KG1 (cell line): Measurements from ENCODE around the gene ZNF25.
"Not testable (repeated sequence)": the region's sequence is repeated elsewhere in the genome, so short reads cannot be mapped to it uniquely, and the experiment has no call there.

Experiments
- DNase-seq: peaks from one replicate; lab custom pipeline; 2025; lab: John Stamatoyannopoulos, UW

ZNF25 gene

DNA sequence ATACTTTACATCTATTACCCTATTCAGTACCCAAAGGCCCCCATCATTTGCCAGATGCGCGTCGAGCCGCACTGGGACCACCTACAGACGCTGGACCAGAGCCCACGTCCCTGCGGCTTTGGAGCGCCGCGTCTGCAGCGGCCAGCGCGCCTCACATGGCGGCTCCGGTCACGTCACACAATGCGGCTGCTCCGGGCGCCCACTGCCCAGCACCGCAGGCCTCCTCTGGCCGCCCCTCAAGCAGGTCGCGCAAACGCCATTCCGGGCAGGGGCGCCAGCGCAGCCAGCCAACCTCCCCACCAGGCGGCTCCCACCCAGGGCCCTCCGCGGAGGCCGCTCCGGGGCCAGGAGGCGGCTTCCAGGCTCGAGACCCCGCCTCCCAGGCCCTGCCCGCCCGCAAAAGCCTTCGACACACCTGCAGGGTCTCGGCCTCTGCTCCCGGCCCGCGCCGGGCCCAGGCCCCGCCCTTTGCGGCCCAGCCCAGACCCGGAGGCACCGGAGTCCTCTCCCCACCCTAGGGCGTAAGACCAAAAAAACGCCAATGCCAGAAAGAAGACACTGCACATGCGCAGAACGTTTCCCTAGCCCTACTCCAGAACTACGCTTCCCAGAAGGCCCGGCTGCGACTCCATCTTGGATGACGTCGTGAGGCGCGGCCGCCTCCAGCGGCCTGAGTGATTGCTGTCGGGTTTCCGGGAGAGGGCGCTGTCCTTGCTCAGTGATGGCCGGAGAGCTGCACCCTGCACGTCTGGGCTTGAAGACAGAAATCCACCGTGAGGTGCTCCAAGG, at the start of gene ZNF25:
TSS of gene ZNF25 (minus strand) at position 557 of the 789 bp plus-strand sequence. CDS start 4,925 bp downstream, outside the sequence.
- peak; percentile 93 for DNase-seq

DNA sequence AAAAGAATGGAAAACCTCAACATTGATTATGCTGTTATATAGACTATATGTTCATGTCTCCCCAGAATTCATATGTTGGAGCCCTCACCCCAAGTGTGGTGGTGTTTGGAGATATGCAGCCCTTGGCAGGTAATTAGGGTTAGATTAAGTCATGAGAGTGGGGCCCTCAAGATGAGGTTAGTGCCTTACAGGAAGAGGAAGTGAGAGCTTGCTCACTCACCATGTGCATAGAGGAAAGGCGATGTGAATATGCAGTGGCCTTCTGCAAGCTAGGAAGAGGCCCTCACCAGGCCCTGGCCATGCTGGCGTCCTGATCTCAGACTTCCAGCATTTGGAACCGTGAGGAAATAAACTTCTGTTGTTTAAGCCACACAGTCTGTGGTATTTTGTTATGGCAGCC, 48.8 kb upstream of the ZNF25 start:
- DNase-seq = no peak

DNA sequence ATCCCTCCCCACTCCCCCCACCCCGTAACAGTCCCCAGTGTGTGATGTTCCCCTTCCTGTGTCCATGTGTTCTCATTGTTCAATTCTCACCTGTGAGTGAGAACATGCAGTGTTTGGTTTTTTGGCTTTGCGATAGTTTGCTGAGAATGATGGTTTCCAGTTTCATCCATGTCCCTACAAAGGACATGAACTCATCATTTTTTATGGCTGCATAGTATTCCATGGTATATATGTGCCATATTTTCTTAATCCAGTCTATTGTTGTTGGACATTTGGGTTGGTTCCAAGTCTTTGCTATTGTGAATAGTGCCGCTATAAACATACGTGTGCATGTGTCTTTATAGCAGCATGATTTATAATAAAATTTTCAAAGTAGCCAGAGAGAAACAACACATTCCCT, 42.7 kb upstream of the ZNF25 start:
- DNase-seq = not testable (repeated sequence)

DNA sequence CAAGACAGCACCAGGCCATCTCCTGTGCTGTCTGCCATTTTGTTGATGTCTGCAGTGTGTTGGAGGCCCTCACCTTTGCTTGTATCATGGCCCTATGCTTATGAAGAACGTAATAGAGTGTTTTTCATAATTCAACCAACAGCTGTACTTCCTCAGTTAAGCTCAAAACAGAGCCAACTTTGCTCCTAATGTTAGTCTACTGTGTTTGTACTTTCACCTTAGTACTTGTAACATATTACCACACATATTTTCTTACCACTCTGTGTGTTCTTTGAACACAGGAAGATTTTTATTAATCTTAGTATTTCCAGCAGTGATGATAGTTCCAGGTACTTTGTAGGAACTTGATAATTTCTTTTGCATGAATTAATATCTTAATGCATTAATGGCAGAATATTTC, 39.9 kb upstream of the ZNF25 start:
- no peak for DNase-seq

DNA sequence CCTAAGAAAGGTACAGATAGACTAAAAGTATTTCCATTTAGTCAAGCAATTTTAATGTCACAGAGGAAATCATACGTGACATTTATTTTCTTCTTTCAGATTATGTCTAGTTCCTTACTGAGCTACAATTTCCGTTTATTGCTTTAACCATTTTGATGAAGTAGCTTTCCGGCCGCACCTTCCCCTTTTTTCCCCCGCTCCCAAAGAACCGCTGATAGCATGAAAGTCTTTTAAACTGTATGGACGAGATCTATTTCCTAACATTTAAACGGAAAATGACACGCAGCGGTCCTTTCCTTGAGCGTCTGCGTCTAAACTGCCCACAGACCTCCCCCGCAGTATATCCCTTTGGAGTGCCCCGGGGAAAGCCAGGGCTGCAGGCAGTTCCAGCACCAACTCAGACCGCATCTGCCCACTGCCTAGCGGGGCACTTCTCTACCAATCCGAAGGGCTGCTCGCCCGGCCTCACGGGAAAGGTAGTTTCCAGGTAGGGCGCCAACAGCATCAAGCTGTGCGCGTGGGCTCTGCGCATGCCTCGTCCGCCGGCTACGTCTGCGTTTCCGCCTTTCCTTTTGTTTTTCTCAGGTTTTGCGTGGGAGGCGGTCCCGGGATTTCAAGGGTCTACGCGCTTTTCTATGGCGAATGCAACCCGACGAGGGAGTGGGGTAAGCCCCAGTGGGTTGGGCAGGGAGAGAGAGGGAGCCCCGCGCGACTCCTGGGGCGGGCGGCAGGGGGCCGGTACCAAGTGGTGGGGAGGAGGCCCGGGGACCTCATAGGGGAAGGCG, 33.9 kb upstream of the ZNF25 start, which contains the start of gene ZNF33A:
TSS of gene ZNF33A (plus strand) at position 557 of the 785 bp plus-strand sequence. CDS start 1,667 bp downstream, outside the sequence.
- peak; percentile 85 for DNase-seq

DNA sequence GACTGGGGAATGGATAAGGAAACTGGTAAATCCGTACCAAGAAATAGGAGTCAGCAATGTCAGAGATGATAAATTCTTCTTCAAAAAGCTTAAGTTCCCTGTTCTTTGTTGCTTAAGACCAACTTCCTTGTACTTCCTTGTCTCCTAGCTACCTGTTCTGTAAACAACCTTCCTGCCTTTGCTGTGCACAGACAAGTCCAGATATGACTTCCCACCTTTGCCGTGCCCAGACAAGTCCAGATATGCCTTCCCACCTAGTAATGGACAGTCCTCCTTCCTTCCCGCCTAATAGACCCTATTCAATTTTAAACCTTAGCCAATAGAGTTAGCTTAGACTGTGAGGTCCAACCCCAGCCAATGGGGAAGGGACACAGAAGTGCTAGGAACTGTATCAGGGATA, 31.5 kb upstream of the ZNF25 start:
- no peak for DNase-seq

DNA sequence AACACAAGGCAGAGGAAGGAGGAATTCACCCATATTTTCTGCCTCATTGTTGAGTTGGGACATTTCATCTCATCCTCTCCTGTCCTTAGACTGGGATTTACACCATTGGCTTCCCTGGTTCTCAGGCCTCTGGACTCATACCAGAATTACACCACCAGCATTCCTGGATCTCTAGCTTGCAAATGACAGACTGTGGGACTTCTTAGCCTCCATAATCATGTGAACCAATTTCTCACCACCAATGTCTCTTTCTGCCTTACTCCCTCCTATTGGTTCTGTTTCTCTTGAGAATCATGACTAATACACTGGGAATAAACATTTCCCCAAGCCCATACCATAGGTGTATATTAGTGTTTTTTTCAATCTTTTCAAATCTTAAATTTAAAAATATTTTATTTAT, 31.1 kb upstream of the ZNF25 start:
- DNase-seq = no peak

DNA sequence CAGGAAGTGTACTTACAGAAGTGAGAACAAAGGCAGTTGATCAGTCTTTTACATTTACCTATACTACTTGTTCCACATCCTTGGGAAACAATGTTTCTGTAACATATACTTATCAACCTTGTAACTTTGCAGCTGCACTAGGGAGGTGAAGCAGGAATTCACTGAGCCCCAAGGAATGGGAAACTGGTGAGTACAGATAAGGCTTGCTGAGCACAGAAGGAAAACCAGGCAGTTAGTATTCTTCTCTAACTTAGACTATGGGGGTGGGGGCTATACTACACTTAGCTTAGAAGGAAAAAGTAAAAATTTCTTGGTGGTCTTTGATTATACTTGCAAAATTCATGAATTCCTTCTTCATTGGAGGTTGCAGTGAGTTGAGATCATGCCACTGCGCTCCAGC, 27.1 kb upstream of the ZNF25 start:
- DNase-seq = no peak

DNA sequence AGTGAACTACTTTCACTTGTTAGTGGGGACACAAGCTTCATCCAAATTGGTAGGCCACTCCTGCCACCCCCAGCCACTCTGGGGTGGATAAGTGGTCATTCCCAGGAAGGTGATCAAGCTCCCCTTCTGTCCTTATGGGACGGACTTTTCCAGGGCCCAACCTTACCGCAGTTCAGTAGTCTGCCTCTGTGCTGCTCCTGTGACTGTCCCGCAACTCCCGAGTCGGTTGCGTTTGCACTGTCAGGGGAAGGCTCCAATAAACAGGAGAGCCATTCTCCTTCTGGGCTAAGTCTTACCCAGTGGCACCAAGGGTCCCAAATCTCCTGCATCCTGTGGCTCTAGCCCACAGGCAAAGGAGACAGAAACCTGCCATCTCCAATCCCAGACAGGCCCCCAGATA, 26.6 kb upstream of the ZNF25 start:
- no peak for DNase-seq

DNA sequence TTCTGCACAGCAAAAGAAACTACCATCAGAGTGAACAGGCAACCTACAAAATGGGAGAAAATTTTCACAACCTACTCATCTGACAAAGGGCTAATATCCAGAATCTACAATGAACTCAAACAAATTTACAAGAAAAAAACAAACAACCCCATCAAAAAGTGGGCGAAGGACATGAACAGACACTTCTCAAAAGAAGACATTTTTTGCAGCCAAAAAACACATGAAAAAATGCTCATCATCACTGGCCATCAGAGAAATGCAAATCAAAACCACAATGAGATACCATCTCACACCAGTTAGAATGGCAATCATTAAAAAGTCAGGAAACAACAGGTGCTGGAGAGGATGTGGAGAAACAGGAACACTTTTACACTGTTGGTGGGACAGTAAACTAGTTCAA, 24.0 kb upstream of the ZNF25 start:
- not testable (repeated sequence) for DNase-seq

DNA sequence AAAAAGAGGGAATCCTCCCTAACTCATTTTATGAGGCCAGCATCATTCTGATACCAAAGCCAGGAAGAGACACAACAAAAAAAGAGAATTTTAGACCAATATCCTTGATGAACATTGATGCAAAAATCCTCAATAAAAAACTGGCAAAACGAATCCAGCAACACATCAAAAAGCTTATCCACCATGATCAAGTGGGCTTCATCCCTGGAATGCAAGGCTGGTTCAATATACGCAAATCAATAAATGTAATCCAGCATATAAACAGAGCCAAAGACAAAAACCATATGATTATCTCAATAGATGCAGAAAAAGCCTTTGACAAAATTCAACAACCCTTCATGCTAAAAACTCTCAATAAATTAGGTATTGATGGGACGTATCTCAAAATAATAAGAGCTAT, 22.5 kb upstream of the ZNF25 start:
- not testable (repeated sequence) for DNase-seq

DNA sequence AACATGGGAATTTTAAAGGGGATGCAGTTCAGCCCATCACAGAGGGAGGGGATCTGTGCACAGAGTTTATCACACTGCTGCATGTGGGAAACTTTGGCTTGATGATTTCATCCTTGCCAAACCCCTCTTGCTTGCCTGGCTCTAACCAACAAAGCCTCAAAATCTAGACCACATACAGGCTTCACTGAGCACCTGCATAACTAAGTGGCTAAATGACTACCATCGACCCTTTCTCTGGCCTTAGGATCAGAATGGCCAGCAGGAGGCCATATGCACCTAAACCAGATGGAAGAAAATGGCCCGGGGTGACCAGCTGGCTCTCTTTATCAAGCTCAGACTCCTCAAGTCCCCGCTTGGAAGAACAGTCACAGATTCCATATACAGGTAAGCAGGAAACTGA, 15.6 kb upstream of the ZNF25 start:
- no peak for DNase-seq

DNA sequence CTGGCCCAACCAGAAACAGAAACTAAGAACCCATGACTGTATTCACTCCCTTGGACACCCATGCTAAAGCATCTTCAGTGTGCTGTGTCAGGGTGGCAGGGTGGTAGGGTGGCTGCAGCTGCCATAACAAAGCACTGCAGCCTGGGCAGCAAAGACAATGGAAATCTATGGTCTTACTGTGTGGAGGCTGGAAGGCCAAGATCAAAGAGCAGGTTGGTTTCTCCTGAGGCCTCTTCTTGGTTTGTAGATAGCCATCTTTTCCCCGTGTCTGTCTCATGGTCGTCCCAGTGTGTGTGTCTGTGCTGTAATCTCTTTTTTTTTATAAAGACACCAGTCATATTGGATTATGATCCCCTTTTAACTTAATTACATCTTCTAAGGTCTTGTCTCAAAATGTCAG, 15.2 kb upstream of the ZNF25 start:
- DNase-seq = no peak

DNA sequence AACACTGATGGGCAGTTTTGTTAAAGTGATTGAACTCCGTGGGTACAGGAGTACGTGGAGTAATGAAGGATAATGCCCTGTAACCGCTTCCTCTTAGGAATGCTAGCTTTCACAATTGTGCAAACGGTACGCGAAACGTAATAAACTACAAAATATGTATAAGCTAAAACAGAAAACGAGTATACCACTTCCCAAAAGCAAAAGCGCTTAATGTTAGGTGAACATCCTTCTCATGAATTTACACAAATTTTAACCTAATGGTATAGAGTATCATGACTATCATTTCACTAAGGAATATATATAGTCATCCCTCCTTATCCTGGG, 395 bp upstream of the ZNF25 start:
- no peak for DNase-seq

DNA sequence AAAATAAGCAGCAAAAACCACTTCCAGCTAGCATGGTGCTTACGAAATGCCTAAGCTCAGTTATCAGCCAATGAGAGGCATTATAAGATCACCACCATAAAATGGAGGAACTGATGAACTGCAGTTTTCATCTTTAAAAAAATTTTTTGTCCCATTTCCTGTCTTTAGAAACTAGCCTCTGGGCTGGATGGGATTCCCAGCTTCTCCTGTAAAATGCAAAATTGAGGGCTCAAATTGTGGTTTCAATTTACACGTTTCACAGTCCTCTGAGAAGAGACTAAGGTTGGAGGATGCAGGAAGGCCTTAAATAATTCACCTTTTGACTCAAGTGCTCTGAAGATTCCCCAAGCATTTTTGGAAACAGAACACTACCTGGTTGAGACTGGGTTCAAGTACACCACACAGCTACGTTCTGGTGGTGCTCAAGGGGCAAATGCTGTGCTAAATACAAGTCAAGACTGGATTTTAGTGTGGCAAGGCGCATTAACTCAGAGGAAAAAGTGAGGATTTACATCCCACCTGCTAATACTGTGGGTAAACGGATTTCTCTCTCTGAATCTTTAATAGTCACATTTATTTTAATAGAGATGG, 951 bp downstream of the ZNF25 start:
- no peak for DNase-seq

DNA sequence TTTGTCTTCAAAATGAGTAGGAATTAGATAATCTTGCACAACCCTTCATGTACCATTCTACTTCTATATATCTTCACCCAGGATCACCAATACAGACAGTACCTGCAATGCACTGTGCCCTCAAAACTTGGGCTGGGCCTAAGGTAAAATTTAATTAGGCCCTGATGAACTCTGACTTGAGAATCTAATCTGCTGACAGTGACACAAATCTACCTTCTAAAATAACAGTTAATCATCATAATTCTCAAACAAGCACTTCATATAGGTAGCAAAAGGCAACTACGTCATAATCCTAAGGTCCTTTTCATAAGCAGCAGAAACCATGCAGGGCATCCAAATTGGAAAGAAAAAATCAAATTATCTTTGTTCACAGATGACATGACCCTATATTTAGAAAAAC, 4.1 kb downstream of the ZNF25 start:
- DNase-seq = no peak

DNA sequence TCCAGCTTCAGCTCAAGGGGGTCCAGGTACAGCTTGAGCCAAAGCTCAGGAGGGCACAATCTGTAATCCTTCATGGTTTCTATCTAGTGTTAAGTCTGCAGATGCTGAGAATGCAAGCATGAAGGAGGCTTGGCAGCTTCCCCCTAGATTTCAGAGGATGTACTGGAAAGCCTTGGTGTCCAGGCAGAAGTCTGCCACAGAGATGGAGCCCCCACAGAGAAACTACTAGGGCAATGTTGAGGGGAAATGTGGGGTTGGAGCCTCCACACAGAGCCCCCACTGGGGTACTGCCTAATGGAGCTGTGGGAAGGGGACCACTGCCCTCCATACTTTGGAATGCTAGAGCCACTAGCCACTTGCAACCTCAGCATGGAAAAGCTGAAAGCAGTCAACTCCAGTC, 11.4 kb downstream of the ZNF25 start:
- no peak for DNase-seq

DNA sequence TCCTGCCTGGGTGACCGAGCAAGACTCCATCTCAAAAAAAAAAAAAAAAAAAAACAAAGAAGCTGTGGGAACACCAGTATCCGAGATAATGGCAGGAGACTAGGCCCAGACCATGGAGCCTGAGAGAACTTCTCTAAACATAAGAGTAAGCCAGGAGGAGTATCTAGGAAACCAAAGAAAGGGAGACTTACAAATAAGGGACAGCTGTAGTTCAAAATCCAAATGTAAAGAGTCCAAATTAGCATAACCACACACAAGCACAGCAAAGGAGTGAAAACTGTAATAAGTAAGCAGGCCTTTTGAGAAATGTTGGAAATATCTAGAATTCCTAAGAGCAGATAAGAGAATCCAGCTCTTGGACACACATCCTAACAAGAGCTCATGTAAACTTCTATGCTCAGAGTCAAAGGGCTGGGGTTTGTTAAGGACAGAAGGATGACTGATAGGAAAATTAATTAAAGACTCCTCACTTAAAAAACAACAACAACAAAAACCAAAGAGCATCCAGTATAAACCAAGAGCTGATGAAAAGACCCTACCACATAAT, 15.8 kb downstream of the ZNF25 start:
- no peak for DNase-seq

DNA sequence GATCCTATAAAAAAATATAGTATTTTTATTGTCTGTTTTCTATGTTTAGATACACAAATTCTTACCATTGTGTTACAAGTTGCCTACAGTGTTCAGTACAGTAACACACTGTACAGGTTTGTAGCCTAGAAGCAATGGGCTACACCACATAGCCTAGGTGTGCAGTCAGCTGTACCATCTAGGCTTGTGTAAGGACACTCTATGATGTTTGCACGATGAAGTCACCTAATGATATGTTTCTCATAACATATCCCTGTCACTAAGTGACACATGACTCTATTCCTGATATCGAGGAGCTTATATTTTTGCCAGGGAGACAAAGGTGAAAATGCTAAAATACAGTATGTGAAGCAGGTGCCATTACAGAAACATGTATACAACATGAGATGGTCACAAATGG, 18.6 kb downstream of the ZNF25 start:
- DNase-seq = no peak

DNA sequence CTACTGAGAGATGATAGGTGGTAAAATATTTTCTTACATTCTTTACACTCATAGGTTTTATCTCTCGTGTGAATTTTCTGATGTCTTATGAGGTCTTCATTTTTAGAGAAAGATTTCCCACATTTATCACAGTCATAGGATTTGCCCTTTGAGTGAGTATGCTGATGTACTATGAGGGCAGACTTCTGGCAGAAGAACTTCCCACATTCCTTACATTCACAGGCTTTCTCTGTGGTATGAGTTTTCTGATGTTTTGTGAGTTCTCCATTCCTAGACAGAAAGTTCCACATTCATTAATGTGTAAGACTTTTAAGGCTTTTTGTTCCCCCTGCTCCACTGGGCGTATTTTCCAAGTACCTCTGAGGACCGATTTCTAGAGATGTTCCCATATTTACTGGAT, 23.5 kb downstream of the ZNF25 start:
- no peak for DNase-seq

DNA sequence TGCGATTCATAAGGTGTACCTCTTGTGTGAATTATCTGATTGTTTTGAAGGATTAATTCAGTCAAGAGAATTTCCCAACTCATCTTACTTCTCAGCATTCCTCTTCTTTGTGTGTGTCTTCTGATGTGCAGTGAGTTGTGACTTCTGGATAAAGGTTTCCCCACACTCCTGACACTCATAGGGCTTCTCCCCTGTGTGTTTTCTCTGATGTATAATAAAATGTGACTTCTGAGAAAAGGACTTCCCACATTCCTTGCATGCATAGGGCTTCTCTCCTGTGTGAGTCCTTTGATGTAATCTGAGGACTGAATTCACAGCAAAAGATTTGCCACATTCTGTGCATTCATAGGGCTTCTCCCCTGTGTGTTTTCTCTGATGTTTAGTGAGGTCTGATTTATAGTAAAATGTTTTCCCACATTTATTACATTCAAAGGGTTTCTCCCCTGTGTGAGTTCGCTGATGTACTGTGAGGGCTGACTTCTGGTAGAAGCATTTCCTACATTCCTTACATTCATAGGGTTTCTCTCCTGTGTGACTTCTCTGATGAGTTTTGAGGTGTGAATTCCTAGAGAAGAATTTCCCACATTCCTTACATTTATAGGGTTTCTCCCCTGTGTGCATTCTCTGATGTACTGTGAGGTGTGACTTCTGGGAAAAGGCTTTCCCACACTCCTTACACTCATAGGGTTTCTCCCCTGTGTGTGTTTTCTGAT, 24.2 kb downstream of the ZNF25 start:
- no peak for DNase-seq

DNA sequence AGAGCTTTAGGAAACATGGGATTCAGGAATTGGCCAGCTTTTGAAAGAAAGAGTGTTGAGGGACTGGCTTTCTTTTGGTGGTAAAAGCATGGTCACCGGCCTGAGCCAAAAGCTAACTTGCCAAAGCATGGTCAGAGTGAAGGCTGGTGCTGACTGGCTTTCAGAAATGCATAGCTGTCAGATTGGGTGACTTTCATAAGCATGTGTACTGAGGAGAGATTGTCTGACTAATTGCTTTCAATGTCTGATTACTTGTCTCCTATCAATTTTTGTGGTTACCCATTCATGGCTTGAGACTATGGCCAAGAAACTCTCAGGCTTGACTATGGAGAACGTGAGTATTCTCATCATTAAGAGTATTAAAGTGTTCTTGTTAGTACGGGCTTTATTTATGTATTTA, 28.2 kb downstream of the ZNF25 start:
- no peak for DNase-seq
